HEK293 (cell line): ENCODE results near the gene P2RY4.
"Not testable (repeated sequence)": the region's sequence is repeated elsewhere in the genome, so short reads cannot be mapped to it uniquely, and the experiment has no call there.

Experiments used
- CTCF ChIA-PET: fragments of 350-600 bp; formaldehyde crosslinking; extraction: SDS; loops from one replicate; lab custom pipeline; 2021; ENCODE audit warnings: antibody characterized with exemption; lab: Yijun Ruan, JAX
- POLR2A ChIA-PET: fragments of 300-600 bp; formaldehyde crosslinking; extraction: SDS; loops from one replicate; lab custom pipeline; 2020; ENCODE audit warnings: antibody characterized with exemption, inconsistent platforms; lab: Yijun Ruan, JAX
- H3K27ac ChIP-seq: fragments of 200-500 bp; sonication (Bioruptor generic); 2 replicates; pipeline ENCODE4 v1.5.1; 2014; ENCODE audit warnings: low read depth, low read length, control low read depth, inconsistent platforms; ENCODE audit errors: extremely low read depth
- H3K36me3 ChIP-seq, 2 experiments: fragments of 200-500 bp in 1 of 2; sonication (Bioruptor generic) in 1 of 2; 1 replicate in 1 of 2; 2 replicates in 1 of 2; pipeline ENCODE4 v1.5.1; 2014 to 2017; ENCODE audit warnings: inconsistent platforms in 2 of 2, low read length in 2 of 2; ENCODE audit not compliant: control insufficient read depth in 2 of 2, insufficient read depth in 1 of 2
- H3K4me1 ChIP-seq: fragments of 200-500 bp; sonication (Bioruptor generic); 2 replicates; pipeline ENCODE4 v1.5.1; 2014; ENCODE audit warnings: mild to moderate bottlenecking, low read length, inconsistent platforms; ENCODE audit not compliant: control insufficient read depth, insufficient read depth
- H3K4me3 ChIP-seq: 2 replicates; pipeline ENCODE4 v1.5.1; 2011; ENCODE audit warnings: low read depth, mild to moderate bottlenecking, control low read depth, low read length, moderate library complexity
- H3K9me3 ChIP-seq: fragments of 200-500 bp; sonication (Bioruptor generic); 2 replicates; pipeline ENCODE4 v1.5.1; 2014; ENCODE audit warnings: low read depth, low read length, inconsistent platforms; ENCODE audit not compliant: control insufficient read depth, insufficient read depth
- GLI2 ChIP-seq: fragments of 450-650 bp; formaldehyde crosslinking; IDR thresholded peaks from 2 replicates; pipeline ENCODE4; 2017; ENCODE audit warnings: missing biosample characterization, missing genetic modification characterization, low read depth, borderline replicate concordance
- KLF1 ChIP-seq: fragments of 450-650 bp; formaldehyde crosslinking; IDR thresholded peaks from 2 replicates; pipeline ENCODE4 v1.5.1; 2016; ENCODE audit warnings: missing biosample characterization, missing genetic modification characterization
- TRIM28 ChIP-seq: IDR thresholded peaks from 2 replicates; pipeline ENCODE4 v1.6.1; 2011; ENCODE audit warnings: low read length, control low read depth, borderline replicate concordance
- WT1 ChIP-seq: fragments of 450-650 bp; formaldehyde crosslinking; IDR thresholded peaks from 2 replicates; pipeline ENCODE4 v1.5.1; 2016; ENCODE audit warnings: missing biosample characterization, missing genetic modification characterization
- ZNF10 ChIP-seq: fragments of 450-650 bp; formaldehyde crosslinking; IDR thresholded peaks from 2 replicates; pipeline ENCODE4 v1.5.1; 2017; ENCODE audit warnings: missing biosample characterization, missing genetic modification characterization
- ZNF114 ChIP-seq: fragments of 450-650 bp; formaldehyde crosslinking; IDR thresholded peaks from 2 replicates; pipeline ENCODE4 v1.5.0; 2017; ENCODE audit warnings: missing biosample characterization, missing genetic modification characterization
- ZNF157 ChIP-seq: fragments of 450-650 bp; formaldehyde crosslinking; IDR thresholded peaks from 2 replicates; pipeline ENCODE4 v1.5.1; 2016; ENCODE audit warnings: missing biosample characterization, missing genetic modification characterization
- ZNF280D ChIP-seq: fragments of 450-650 bp; formaldehyde crosslinking; IDR thresholded peaks from 2 replicates; pipeline ENCODE4 v1.5.1; 2016; ENCODE audit warnings: missing biosample characterization, missing genetic modification characterization
- ZNF394 ChIP-seq: fragments of 450-650 bp; formaldehyde crosslinking; IDR thresholded peaks from 2 replicates; pipeline ENCODE4 v1.5.1; 2016; ENCODE audit warnings: missing biosample characterization, missing genetic modification characterization, mild to moderate bottlenecking, moderate library complexity, borderline replicate concordance
- ZNF514 ChIP-seq: fragments of 450-650 bp; formaldehyde crosslinking; IDR thresholded peaks from 2 replicates; pipeline ENCODE4 v1.5.1; 2016; ENCODE audit warnings: missing biosample characterization, missing genetic modification characterization
- ZNF521 ChIP-seq: fragments of 450-650 bp; formaldehyde crosslinking; IDR thresholded peaks from 2 replicates; pipeline ENCODE4 v1.5.1; 2017; ENCODE audit warnings: missing biosample characterization, mild to moderate bottlenecking, missing genetic modification characterization
- ZNF560 ChIP-seq: fragments of 450-650 bp; formaldehyde crosslinking; IDR thresholded peaks from 2 replicates; pipeline ENCODE4 v1.5.1; 2017; ENCODE audit warnings: missing biosample characterization, missing genetic modification characterization, borderline replicate concordance
- ZNF776 ChIP-seq: fragments of 450-650 bp; formaldehyde crosslinking; IDR thresholded peaks from 2 replicates; pipeline ENCODE4 v1.5.0; 2017; ENCODE audit warnings: missing biosample characterization, missing genetic modification characterization, borderline replicate concordance

The P2RY4 gene

GRCh38 chrX:70219938-70220764, 39.9 kb downstream of the P2RY4 start (continued):
- TF ChIP-seq WT1 (tag by site-specific recombination) (peak; percentile 95), ZNF394 (tag by site-specific recombination) (no peak), KLF1 (peak; percentile 98), GLI2 (tag by site-specific recombination) (no peak), ZNF157 (tag by site-specific recombination) (no peak), ZNF776 (tag by site-specific recombination) (no peak)

- POLR2A ChIA-PET, H3K4me1 ChIP-seq, H3K4me3 ChIP-seq, H3K27ac ChIP-seq, CTCF ChIA-PET, H3K9me3 ChIP-seq, H3K36me3 ChIP-seq: not testable (repeated sequence)
Observed at GRCh38 chrX:70209570-70209969, 50.4 kb downstream of the P2RY4 start.

GRCh38 chrX:70208479-70208878, 51.5 kb downstream of the P2RY4 start:
- Histone ChIP-seq H3K9me3 (no peaks in the 10 kb centered on the region), H3K4me3 (no peak overlapping the region), H3K27ac (no peak overlapping the region), H3K36me3 (no peaks in the 10 kb centered on the region), H3K4me1 (no peaks in the 10 kb centered on the region)
- ChIA-PET CTCF (interaction anchor here (0.6 to 0.7 kb wide), 2 partner anchors 103 to 1199 kb away, joined by 5 read pairs; no protein-coding TSS in a partner anchor), POLR2A (no interaction called here)
- TF ChIP-seq ZNF280D (tag by site-specific recombination) (no peak), ZNF114 (no peak), ZNF560 (tag by site-specific recombination) (no peak), ZNF514 (tag by site-specific recombination) (no peak), ZNF521 (tag by site-specific recombination) (no peak), TRIM28 (no peak), ZNF10 (tag by site-specific recombination) (no peak)
